ENCODE results near the gene DALRD3.

DNA sequence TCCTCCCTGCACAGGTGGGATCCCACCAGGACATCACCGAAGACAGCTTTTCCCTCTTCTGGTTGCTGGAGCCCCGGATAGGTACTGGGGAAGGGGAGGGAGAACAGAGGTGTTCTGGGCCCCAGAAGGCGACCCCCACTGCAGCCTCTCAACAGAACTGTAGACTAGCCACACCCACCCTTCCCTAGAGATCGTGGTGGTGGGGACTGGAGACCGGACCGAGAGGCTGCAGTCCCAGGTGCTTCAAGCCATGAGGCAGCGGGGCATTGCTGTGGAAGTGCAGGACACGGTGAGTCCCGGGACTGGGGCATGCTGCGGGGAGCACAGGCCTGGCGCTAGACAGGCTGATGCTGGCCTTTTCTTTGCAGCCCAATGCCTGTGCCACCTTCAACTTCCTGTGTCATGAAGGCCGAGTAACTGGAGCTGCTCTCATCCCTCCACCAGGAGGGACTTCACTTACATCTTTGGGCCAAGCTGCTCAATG lies 4.3 kb upstream of the DALRD3 start:
- TF ChIP-seq POLR2A (IDR thresholded peaks at IDR 0.05; ENCODE audit: borderline replicate concordance, extremely low read depth, insufficient read depth, insufficient read length): no peak
- TF ChIP-seq CTCF (IDR thresholded peaks at IDR 0.05 in 2 of 3, conservative IDR thresholded peaks at IDR 0.05 in 1 of 3; ENCODE audit: borderline replicate concordance in 1 of 3, insufficient read depth in 1 of 3, low read depth in 2 of 3, low read length in 2 of 3): no peak
- TF ChIP-seq ZFX (IDR thresholded peaks at IDR 0.05): no peak
- TF ChIP-seq SIN3A (IDR thresholded peaks at IDR 0.05; ENCODE audit: low read depth): no peak
- TF ChIP-seq CEBPB (IDR thresholded peaks at IDR 0.05; ENCODE audit: low read depth): no peak
- TF ChIP-seq EZH2 (IDR thresholded peaks at IDR 0.05): no peak
- TF ChIP-seq ELF1 (IDR thresholded peaks at IDR 0.05; ENCODE audit: borderline replicate concordance, low read depth): no peak
- TF ChIP-seq YY1 (IDR thresholded peaks at IDR 0.05; ENCODE audit: extremely low read depth, insufficient replicate concordance, low read depth, low read length): no peak
- TF ChIP-seq, protein P1, sequence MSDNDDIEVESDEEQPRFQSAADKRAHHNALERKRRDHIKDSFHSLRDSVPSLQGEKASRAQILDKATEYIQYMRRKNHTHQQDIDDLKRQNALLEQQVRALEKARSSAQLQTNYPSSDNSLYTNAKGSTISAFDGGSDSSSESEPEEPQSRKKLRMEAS (IDR thresholded peaks at IDR 0.05): no peak

Data from HCT116 (cell line).